Measurements from ENCODE around the gene RPS26. TPM values are rescaled to one million over a fixed set of nuclear protein-coding genes. Genes with fewer than 3 reads are reported as not detected.
"Not testable (repeated sequence)": the region's sequence is repeated elsewhere in the genome, so short reads cannot be mapped to it uniquely, and the experiment has no call there.

Gene RPS26
- total and polyA plus RNA-seq, 4 experiments from 2014 or later, result 55.6 to 1,449 (median 221) TPM

DNA sequence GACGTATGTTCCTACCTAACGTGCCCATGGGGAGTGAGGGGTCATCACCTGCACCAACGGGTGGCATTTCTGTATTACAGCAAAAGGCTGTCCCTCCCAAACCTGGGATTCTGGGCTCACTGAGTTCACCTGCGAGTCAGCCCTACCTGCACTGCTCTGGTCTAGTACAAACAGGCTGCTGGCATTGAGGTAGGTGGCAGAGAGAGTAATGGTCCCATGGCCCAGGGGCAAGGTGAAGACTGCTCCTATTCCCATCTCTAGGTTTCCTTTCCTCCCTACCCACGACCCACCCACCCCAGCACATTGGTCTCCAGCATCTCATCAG, 44.2 kb upstream of the RPS26 start:
- Mint-ChIP-seq H3K36me3 (peaks cover 15 to 18% of the 10 kb centered on the region in 2 donors), H3K27ac (no peak overlapping the region), H3K9me3 (no peaks in the 10 kb centered on the region), H3K27me3 (peaks cover 0 to 1% of the 10 kb centered on the region in 2 donors), H3K4me3 (peak overlapping the region in 4 of 8 donors; percentile 31 to 54 (median 45)), H3K4me1 (peaks cover 10 to 23% (median 12%) of the 10 kb centered on the region in 4 donors)
- Histone ChIP-seq H3K27ac (ENCODE audit: low read depth, low read length) (no peak overlapping the region), H3K9me3 (ENCODE audit: control insufficient read depth in 1 of 2, low read length in 2 of 2) (no peaks in the 10 kb centered on the region), H3K27me3 (ENCODE audit: insufficient read depth, low read length) (no peaks in the 10 kb centered on the region), H3K36me3 (ENCODE audit: insufficient read depth, low read length) (peaks cover 15% of the 10 kb centered on the region), H3K4me1 (ENCODE audit: insufficient read depth, low read length) (peaks cover 16% of the 10 kb centered on the region), H3K4me3 (ENCODE audit: low read length in 2 of 2) (no peak overlapping the region)
- DNase-seq, result no peak
- POLR2A ChIA-PET (ENCODE audit: partially characterized antibody), result interaction anchor here (0.7 to 2.2 kb wide), 6 partner anchors 10 to 49 kb away, joined by 3 to 9 read pairs (median 3); partner anchors contain the start of genes IKZF4, RAB5B and RPS26
- intact Hi-C loops (cut with micrococcal nuclease), result loop anchor here (2.0 to 5.0 kb wide), 2 partner anchors 23 to 120 kb away; partner anchors contain the start of genes RAB5B, RPL41 and ZC3H10
- CTCF ChIA-PET (ENCODE audit: partially characterized antibody), result interaction anchor here (0.7 to 5.7 kb wide), 13 partner anchors 8 to 259 kb away, joined by 3 to 61 read pairs (median 7); partner anchors contain the start of genes ORMDL2, PA2G4 and SARNP

DNA sequence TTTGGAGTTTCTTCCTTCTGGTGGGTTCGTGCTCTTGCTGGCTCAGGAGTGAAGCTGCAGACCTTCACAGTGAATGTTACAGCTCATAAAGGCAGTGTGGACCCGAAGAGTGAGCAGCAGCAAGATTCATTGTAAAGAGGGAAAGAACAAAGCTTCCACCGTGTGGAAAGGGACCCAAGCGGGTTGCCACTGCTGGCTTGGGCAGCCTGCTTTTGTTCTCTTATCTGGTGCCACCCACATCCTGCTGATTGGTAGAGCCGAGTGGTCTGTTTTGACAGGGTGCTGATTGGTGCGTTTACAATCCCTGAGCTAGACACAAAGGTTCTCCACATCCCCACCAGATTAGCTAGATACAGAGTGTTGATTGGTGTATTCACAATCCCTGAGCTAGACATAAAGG, 42.2 kb upstream of the RPS26 start:
- not testable (repeated sequence) for H3K4me3 Mint-ChIP-seq

DNA sequence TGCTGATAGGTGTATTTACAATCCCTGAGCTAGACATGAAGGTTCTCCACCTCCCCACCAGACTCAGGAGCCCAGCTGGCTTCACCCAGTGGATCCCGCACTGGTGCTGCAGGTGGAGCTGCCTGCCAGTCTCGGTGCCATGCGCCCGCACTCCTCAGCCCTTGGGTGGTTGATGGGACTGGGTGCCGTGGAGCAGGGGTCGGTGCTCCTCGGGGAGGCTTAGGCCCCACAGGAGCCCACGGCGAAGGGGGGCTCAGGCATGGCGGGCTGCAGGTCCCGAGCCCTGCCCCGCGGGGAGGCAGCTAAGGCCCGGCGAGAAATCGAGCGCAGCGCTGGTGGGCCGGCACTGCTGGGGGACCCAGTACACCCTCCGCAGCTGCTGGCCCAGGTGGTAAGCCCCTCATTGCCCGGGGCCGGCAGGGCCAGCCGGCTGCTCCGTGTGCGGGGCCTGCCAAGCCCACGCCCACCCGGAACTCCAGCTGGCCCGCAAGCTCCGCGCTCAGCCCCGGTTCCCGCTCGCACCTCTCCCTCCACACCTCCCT, 41.6 kb upstream of the RPS26 start:
- H3K36me3 Mint-ChIP-seq; H3K36me3 ChIP-seq (ENCODE audit: insufficient read depth, low read length); H3K27me3 ChIP-seq (ENCODE audit: insufficient read depth, low read length); H3K9me3 Mint-ChIP-seq; DNase-seq; POLR2A ChIA-PET (ENCODE audit: partially characterized antibody); H3K9me3 ChIP-seq (ENCODE audit: control insufficient read depth in 1 of 2, low read length in 2 of 2); H3K4me3 Mint-ChIP-seq; H3K27ac ChIP-seq (ENCODE audit: low read depth, low read length); H3K27ac Mint-ChIP-seq; H3K27me3 Mint-ChIP-seq; H3K4me3 ChIP-seq (ENCODE audit: low read length in 2 of 2): not testable (repeated sequence)
- intact Hi-C loops (cut with micrococcal nuclease), result loop anchor here (5.0 kb wide), 1 partner anchor 117 kb away; the partner anchor contains the start of genes RPL41 and ZC3H10
- peaks cover 10 to 23% (median 12%) of the 10 kb centered on the region in 4 donors for H3K4me1 Mint-ChIP-seq
- peaks cover 16% of the 10 kb centered on the region for H3K4me1 ChIP-seq (ENCODE audit: insufficient read depth, low read length)
- CTCF ChIA-PET (ENCODE audit: partially characterized antibody), result interaction anchor here (0.7 to 5.7 kb wide), 5 partner anchors 9 to 261 kb away, joined by 3 to 36 read pairs (median 15); no protein-coding TSS in a partner anchor

More for the DNA sequence above, 42.2 kb upstream of the RPS26 start:
- H3K27ac ChIP-seq (ENCODE audit: low read depth, low read length); H3K9me3 Mint-ChIP-seq; H3K27me3 Mint-ChIP-seq; H3K36me3 Mint-ChIP-seq; H3K9me3 ChIP-seq (ENCODE audit: control insufficient read depth in 1 of 2, low read length in 2 of 2); H3K36me3 ChIP-seq (ENCODE audit: insufficient read depth, low read length); H3K27ac Mint-ChIP-seq; DNase-seq; H3K4me3 ChIP-seq (ENCODE audit: low read length in 2 of 2); H3K27me3 ChIP-seq (ENCODE audit: insufficient read depth, low read length); POLR2A ChIA-PET (ENCODE audit: partially characterized antibody): not testable (repeated sequence)
- CTCF ChIA-PET (ENCODE audit: partially characterized antibody), result interaction anchor here (0.7 to 5.7 kb wide), 5 partner anchors 8 to 261 kb away, joined by 3 to 36 read pairs (median 15); no protein-coding TSS in a partner anchor
- intact Hi-C loops (cut with micrococcal nuclease), result loop anchor here (5.0 kb wide), 1 partner anchor 118 kb away; the partner anchor contains the start of genes RPL41 and ZC3H10
- H3K4me1 Mint-ChIP-seq, result peaks cover 10 to 23% (median 12%) of the 10 kb centered on the region in 4 donors
- peaks cover 16% of the 10 kb centered on the region for H3K4me1 ChIP-seq (ENCODE audit: insufficient read depth, low read length)

DNA sequence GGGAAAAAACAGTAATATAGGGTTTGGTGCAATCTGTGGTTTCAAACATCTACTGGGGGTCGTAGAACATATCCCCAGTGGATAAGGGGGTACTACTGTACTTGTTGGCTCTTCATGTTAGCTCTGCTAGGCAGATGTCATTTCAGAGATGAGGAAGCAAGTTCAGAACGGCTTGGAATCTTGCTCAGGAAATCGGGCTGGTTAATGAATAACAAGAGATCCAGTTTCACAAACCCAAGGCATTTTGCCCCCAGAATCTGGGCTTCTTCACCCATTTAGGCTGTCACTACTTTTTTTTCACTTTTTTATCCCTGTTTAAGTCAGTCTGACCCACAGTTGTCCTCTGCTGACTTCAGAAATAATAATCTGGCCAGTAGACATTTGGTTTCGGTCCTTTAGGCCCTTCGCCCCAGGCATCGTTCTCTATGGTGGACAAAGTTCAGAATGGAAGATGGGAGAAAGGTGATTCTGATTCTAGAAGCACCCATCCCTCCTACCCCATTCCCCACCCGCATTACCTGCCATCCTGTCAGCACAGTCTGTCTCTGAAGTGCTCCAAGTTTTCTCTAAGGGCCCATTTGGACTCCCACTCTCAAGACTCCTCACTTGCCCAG, 40.1 kb upstream of the RPS26 start:
- CTCF ChIA-PET (ENCODE audit: partially characterized antibody), result no interaction called here
- no peak overlapping the region for H3K4me3 Mint-ChIP-seq
- Histone ChIP-seq H3K36me3 (ENCODE audit: insufficient read depth, low read length) (no peaks in the 10 kb centered on the region), H3K9me3 (ENCODE audit: control insufficient read depth in 1 of 2, low read length in 2 of 2) (no peaks in the 10 kb centered on the region), H3K27ac (ENCODE audit: low read depth, low read length) (no peak overlapping the region), H3K27me3 (ENCODE audit: insufficient read depth, low read length) (no peaks in the 10 kb centered on the region), H3K4me1 (ENCODE audit: insufficient read depth, low read length) (peaks cover 12% of the 10 kb centered on the region), H3K4me3 (ENCODE audit: low read length in 2 of 2) (no peak overlapping the region)
- H3K9me3 Mint-ChIP-seq, result no peaks in the 10 kb centered on the region
- peaks cover 7 to 24% (median 12%) of the 10 kb centered on the region in 4 donors for H3K4me1 Mint-ChIP-seq
- POLR2A ChIA-PET (ENCODE audit: partially characterized antibody), result interaction anchor here (1.6 kb wide), 1 partner anchor 20 kb away, joined by 3 read pairs; no protein-coding TSS in a partner anchor
- DNase-seq, result no peak
- intact Hi-C loops (cut with micrococcal nuclease), result no loop called here
- H3K27me3 Mint-ChIP-seq, result no peaks in the 10 kb centered on the region
- peak overlapping the region in 2 of 7 donors; percentile 19 to 49 for H3K27ac Mint-ChIP-seq
- no peaks in the 10 kb centered on the region for H3K36me3 Mint-ChIP-seq

DNA sequence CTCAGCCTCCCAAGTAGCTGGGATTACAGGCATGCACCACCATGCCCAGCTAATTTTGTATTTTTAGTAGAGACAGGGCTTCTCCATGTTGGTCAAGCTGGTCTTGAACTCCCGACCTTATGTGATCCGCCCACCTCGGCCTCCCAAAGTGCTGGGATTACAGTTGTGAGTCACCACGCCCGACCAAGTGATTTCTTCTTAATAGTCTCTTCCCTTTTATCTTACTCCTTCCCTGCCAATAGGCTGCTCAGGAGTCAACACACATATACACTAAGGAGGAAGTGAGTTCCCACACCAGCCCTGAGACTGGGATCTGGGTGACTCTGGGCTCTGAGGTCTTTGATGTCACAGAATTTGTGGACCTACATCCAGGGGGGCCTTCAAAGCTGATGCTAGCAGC, 38.3 kb upstream of the RPS26 start:
- DNase-seq; H3K36me3 Mint-ChIP-seq; H3K27me3 Mint-ChIP-seq; H3K9me3 Mint-ChIP-seq; intact Hi-C loops (cut with micrococcal nuclease); H3K9me3 ChIP-seq (ENCODE audit: control insufficient read depth in 1 of 2, low read length in 2 of 2); H3K4me3 Mint-ChIP-seq; CTCF ChIA-PET (ENCODE audit: partially characterized antibody); H3K36me3 ChIP-seq (ENCODE audit: insufficient read depth, low read length); H3K27ac ChIP-seq (ENCODE audit: low read depth, low read length); H3K27ac Mint-ChIP-seq; H3K4me3 ChIP-seq (ENCODE audit: low read length in 2 of 2); H3K27me3 ChIP-seq (ENCODE audit: insufficient read depth, low read length): not testable (repeated sequence)
- H3K4me1 Mint-ChIP-seq, result peaks cover 12 to 28% (median 21%) of the 10 kb centered on the region in 4 donors
- POLR2A ChIA-PET (ENCODE audit: partially characterized antibody), result interaction anchor here (1.3 to 1.6 kb wide), 2 partner anchors 22 to 30 kb away, joined by 3 to 4 read pairs; partner anchors contain the start of gene RAB5B
- H3K4me1 ChIP-seq (ENCODE audit: insufficient read depth, low read length), result peaks cover 10% of the 10 kb centered on the region

DNA sequence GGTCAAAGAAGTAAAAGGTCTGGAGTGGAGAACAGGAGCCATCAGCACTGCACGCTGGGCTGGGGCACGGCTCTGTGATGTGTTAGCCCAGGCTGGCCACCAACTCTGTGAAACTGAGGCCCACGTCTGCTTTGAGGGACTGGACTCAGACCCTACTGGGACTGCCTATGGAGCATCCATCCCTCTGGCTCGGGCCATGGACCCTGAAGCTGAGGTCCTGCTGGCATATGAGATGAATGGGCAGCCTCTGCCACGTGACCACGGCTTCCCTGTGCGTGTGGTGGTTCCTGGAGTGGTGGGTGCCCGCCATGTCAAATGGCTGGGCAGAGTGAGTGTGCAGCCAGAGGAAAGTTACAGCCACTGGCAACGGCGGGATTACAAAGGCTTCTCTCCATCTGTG, 37.5 kb upstream of the RPS26 start:
- H3K9me3 Mint-ChIP-seq, result no peaks in the 10 kb centered on the region
- CTCF ChIA-PET (ENCODE audit: partially characterized antibody), result no interaction called here

More for the DNA sequence above, 37.5 kb upstream of the RPS26 start:
- Histone ChIP-seq H3K9me3 (ENCODE audit: control insufficient read depth in 1 of 2, low read length in 2 of 2) (no peaks in the 10 kb centered on the region), H3K4me1 (ENCODE audit: insufficient read depth, low read length) (peaks cover 10% of the 10 kb centered on the region), H3K36me3 (ENCODE audit: insufficient read depth, low read length) (no peaks in the 10 kb centered on the region), H3K4me3 (ENCODE audit: low read length in 2 of 2) (no peak overlapping the region), H3K27me3 (ENCODE audit: insufficient read depth, low read length) (no peaks in the 10 kb centered on the region), H3K27ac (ENCODE audit: low read depth, low read length) (no peak overlapping the region)
- Mint-ChIP-seq H3K36me3 (peaks cover 0 to 7% of the 10 kb centered on the region in 2 donors), H3K4me1 (peaks cover 12 to 33% (median 25%) of the 10 kb centered on the region in 4 donors), H3K27me3 (no peaks in the 10 kb centered on the region), H3K4me3 (peak overlapping the region in 1 of 8 donors; percentile 25), H3K27ac (peak overlapping the region in 2 of 7 donors; percentile 48 to 56)
- intact Hi-C loops (cut with micrococcal nuclease), result no loop called here
- POLR2A ChIA-PET (ENCODE audit: partially characterized antibody), result interaction anchor here (1.3 kb wide), 1 partner anchor 31 kb away, joined by 4 read pairs; the partner anchor contains the start of gene RAB5B
- DNase-seq, result no peak
